Peyer's patch (tissue), 4 donors: ENCODE measurements around the gene CTNNA1. TPM values are rescaled to one million over a fixed set of nuclear protein-coding genes. Genes with fewer than 3 reads are reported as not detected.

Experiments used
- DNase-seq, 3 donors: peaks; one replicate each; pipeline ENCODE4 v3.0.0-alpha.2; 2017 to 2019
- H3K27ac ChIP-seq, 4 donors: fragments of 200-600 bp; sonication (generic); one replicate each; pipeline ENCODE4 v1.5.1; 2016 to 2019
- H3K27me3 ChIP-seq, 2 donors: fragments of 200-600 bp; sonication (generic); one replicate each; pipeline ENCODE4 v1.5.1; 2019
- H3K36me3 ChIP-seq, 3 donors: fragments of 200-600 bp; sonication (generic); one replicate each; pipeline ENCODE4 v1.5.1; 2016 to 2019
- H3K4me1 ChIP-seq, 4 donors: fragments of 200-600 bp; sonication (generic); one replicate each; pipeline ENCODE4 v1.5.1; 2016 to 2019
- H3K4me3 ChIP-seq, 4 donors: fragments of 200-600 bp; sonication (generic); 1 replicate in 3 of 4; 2 replicates in 1 of 4; pipeline ENCODE4 v1.5.1; 2016 to 2019; ENCODE audit warnings: mild to moderate bottlenecking in 1 of 4
- H3K9me3 ChIP-seq, 4 donors: fragments of 200-600 bp; sonication (generic); one replicate each; pipeline ENCODE4 v1.5.1; 2016 to 2019; ENCODE audit warnings: mild to moderate bottlenecking in 1 of 4
- CTCF ChIP-seq, 6 experiments: fragments of 450-650 bp in 4 of 6; fragments of 200-600 bp in 2 of 6; sonication (generic) in 1 of 6; IDR thresholded peaks; one replicate each; pipeline ENCODE4 v1.5.1; 2017 to 2019; ENCODE audit warnings: antibody characterized with exemption in 6 of 6, mild to moderate bottlenecking in 3 of 6, moderate library complexity in 1 of 6
- POLR2A ChIP-seq, 2 donors: fragments of 450-650 bp; IDR thresholded peaks; one replicate each; pipeline ENCODE4 v1.5.1; 2017; ENCODE audit warnings: antibody characterized with exemption in 2 of 2, mild to moderate bottlenecking in 2 of 2, moderate library complexity in 2 of 2
- total RNA-seq, 4 donors: library from RNA; depleted of rRNA; stranded (reverse); fragments of >200 nt; gene quantifications; one replicate each; pipeline ENCODE4 v1.1.0, GENCODE V29; 2016

CTNNA1 gene
- total RNA-seq, 4 donors from 2014 or later: 351 to 516 (median 369) TPM

GRCh38 chr5:138849882-138850281 is 96.7 kb downstream of the CTNNA1 start:
- no peak overlapping the region for H3K4me3 ChIP-seq
- H3K4me1 ChIP-seq: no peaks in the 10 kb centered on the region
- no peak for DNase-seq
- H3K27ac ChIP-seq: no peak overlapping the region
- TF ChIP-seq CTCF (IDR thresholded peaks at IDR 0.05): no peak
- TF ChIP-seq POLR2A (IDR thresholded peaks at IDR 0.05): no peak
- no peaks in the 10 kb centered on the region for H3K9me3 ChIP-seq
- no peaks in the 10 kb centered on the region for H3K36me3 ChIP-seq
- H3K27me3 ChIP-seq: no peaks in the 10 kb centered on the region

GRCh38 chr5:138850865-138851435 is 97.7 kb downstream of the CTNNA1 start:
- H3K27ac ChIP-seq: no peak overlapping the region
- H3K4me1 ChIP-seq: no peaks in the 10 kb centered on the region
- TF ChIP-seq CTCF (IDR thresholded peaks at IDR 0.05) (no peak), POLR2A (IDR thresholded peaks at IDR 0.05) (no peak)
- H3K27me3 ChIP-seq: no peaks in the 10 kb centered on the region
- no peaks in the 10 kb centered on the region for H3K36me3 ChIP-seq
- H3K9me3 ChIP-seq: no peaks in the 10 kb centered on the region
- DNase-seq: no peak
- H3K4me3 ChIP-seq: no peak overlapping the region

- no peak for TF ChIP-seq POLR2A (IDR thresholded peaks at IDR 0.05)
- no peak for TF ChIP-seq CTCF (IDR thresholded peaks at IDR 0.05)
- no peaks in the 10 kb centered on the region for H3K4me1 ChIP-seq
- no peaks in the 10 kb centered on the region for H3K27me3 ChIP-seq
- no peaks in the 10 kb centered on the region for H3K9me3 ChIP-seq
- H3K4me3 ChIP-seq: no peak overlapping the region
- H3K27ac ChIP-seq: no peak overlapping the region
- DNase-seq: no peak
- no peaks in the 10 kb centered on the region for H3K36me3 ChIP-seq
These were observed 99.9 kb downstream of the CTNNA1 start for GRCh38 chr5:138853132-138853531.

DNA sequence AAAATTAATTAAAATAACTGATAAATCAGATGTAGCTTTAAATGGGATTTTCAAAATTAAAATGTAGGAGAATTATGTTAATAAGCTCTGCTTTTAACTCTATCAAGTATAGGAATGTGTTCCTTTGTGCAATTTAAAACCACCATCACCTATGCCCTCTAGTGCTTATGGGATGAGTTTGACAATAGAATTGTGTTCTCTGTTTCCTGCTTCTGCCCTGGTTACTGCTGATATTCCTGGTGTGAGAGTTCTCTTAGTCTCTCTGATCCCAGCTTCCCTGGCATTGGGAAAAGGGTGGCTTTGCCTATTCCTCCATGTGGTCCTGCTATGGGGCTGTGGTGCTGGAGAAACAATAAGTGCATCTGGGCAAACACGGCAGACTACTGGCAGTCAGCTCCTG is 113.8 kb downstream of the CTNNA1 start:
- Histone ChIP-seq H3K4me3 (no peak overlapping the region), H3K4me1 (no peaks in the 10 kb centered on the region), H3K9me3 (peaks cover 0 to 18% (median 0%) of the 10 kb centered on the region in 4 donors), H3K27ac (no peak overlapping the region), H3K27me3 (no peaks in the 10 kb centered on the region), H3K36me3 (peaks cover 0 to 12% (median 0%) of the 10 kb centered on the region in 3 donors)
- no peak for DNase-seq
- no peak for TF ChIP-seq CTCF (IDR thresholded peaks at IDR 0.05)
- TF ChIP-seq POLR2A (IDR thresholded peaks at IDR 0.05): no peak

DNA sequence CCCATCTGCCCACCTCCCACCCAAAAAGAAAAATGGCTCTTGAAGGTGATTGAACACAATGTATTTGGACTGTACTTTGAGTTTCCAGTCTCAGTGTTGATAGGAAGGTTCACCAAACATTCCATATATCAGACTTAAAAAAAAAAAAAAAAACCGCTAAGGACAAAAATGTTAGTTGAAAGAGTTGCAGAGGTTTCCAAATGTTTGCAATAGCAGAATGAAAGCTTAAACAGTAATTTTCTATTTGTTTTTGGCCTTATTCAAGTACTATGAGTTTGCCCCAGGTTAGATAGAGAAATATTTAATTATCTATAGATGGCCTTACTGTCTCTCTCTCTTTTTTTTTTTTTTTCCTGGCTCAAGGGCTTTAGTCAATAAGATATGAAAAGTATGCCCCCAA is 115.8 kb downstream of the CTNNA1 start:
- no peaks in the 10 kb centered on the region for H3K4me1 ChIP-seq
- H3K4me3 ChIP-seq: no peak overlapping the region
- DNase-seq: no peak
- H3K9me3 ChIP-seq: peaks cover 0 to 2% (median 0%) of the 10 kb centered on the region in 4 donors
- H3K27me3 ChIP-seq: no peaks in the 10 kb centered on the region
- TF ChIP-seq CTCF (IDR thresholded peaks at IDR 0.05) (no peak), POLR2A (IDR thresholded peaks at IDR 0.05) (no peak)
- H3K36me3 ChIP-seq: no peaks in the 10 kb centered on the region
- H3K27ac ChIP-seq: no peak overlapping the region
